ENCODE results near the gene BSPRY. TPM values are rescaled to one million over a fixed set of nuclear protein-coding genes. Genes with fewer than 3 reads are reported as not detected.

Gene BSPRY
- total and polyA plus RNA-seq, 2 donors (not counting 1 experiment from before 2014, with no cell fraction given) = 0.42 to 0.59 TPM

Other genes with a start within 250 kb of the BSPRY start
- gene SLC31A2, start 198.5 kb upstream of the BSPRY start, total RNA-seq = 2.3 and 3.0 TPM in 2 replicates
- gene SLC31A2, start 198.5 kb upstream of the BSPRY start, polyA plus RNA-seq = 0.67 and 1.3 TPM in 2 replicates
- 40.6 and 41.2 TPM in 2 replicates for gene FKBP15, start 128.3 kb upstream of the BSPRY start, total RNA-seq
- 21.1 and 28.8 TPM in 2 replicates for gene FKBP15, start 128.3 kb upstream of the BSPRY start, polyA plus RNA-seq
- gene SLC31A1, start 128.0 kb upstream of the BSPRY start, total RNA-seq = 3.2 and 3.5 TPM in 2 replicates
- 1.1 and 2.6 TPM in 2 replicates for gene SLC31A1, start 128.0 kb upstream of the BSPRY start, polyA plus RNA-seq
- 28.9 and 32.9 TPM in 2 replicates for gene CDC26, start 74.0 kb upstream of the BSPRY start, total RNA-seq
- gene CDC26, start 74.0 kb upstream of the BSPRY start, polyA plus RNA-seq = 14.4 and 14.8 TPM in 2 replicates
- gene PRPF4, start 73.9 kb upstream of the BSPRY start, total RNA-seq = 28.2 and 30.8 TPM in 2 replicates
- gene PRPF4, start 73.9 kb upstream of the BSPRY start, polyA plus RNA-seq = 11.4 and 26.2 TPM in 2 replicates
- gene RNF183, start 46.2 kb upstream of the BSPRY start, total RNA-seq = 0.39 TPM in 1 of 2 replicates, not detected in the other
- 0.04 and 0.58 TPM in 2 replicates for gene RNF183, start 46.2 kb upstream of the BSPRY start, polyA plus RNA-seq
- 0.62 and 1.0 TPM in 2 replicates for gene WDR31, start 9.3 kb upstream of the BSPRY start, total RNA-seq
- gene WDR31, start 9.3 kb upstream of the BSPRY start, polyA plus RNA-seq = 0.17 and 0.36 TPM in 2 replicates
- 26.2 and 29.6 TPM in 2 replicates for gene HDHD3, start 27.4 kb downstream of the BSPRY start, total RNA-seq
- gene HDHD3, start 27.4 kb downstream of the BSPRY start, polyA plus RNA-seq = 22.7 and 36.3 TPM in 2 replicates
- gene ALAD, start 51.7 kb downstream of the BSPRY start, total RNA-seq = 39.8 and 40.1 TPM in 2 replicates
- 14.7 and 22.0 TPM in 2 replicates for gene ALAD, start 51.7 kb downstream of the BSPRY start, polyA plus RNA-seq
- 46.1 and 50.3 TPM in 2 replicates for gene POLE3, start 61.1 kb downstream of the BSPRY start, total RNA-seq
- gene POLE3, start 61.1 kb downstream of the BSPRY start, polyA plus RNA-seq = 60.7 and 97.8 TPM in 2 replicates
- gene C9orf43, start 61.2 kb downstream of the BSPRY start, total RNA-seq = 0.58 and 1.7 TPM in 2 replicates
- 0.57 and 0.79 TPM in 2 replicates for gene C9orf43, start 61.2 kb downstream of the BSPRY start, polyA plus RNA-seq
- gene RGS3, start 114.2 kb downstream of the BSPRY start, total RNA-seq = 12.3 and 15.6 TPM in 2 replicates
- 5.1 and 12.0 TPM in 2 replicates for gene RGS3, start 114.2 kb downstream of the BSPRY start, polyA plus RNA-seq

Data from B cell (primary cell).